ENCODE data around the gene ADGRG6. TPM values are rescaled to one million over a fixed set of nuclear protein-coding genes. Genes with fewer than 3 reads are reported as not detected.
"Not testable (repeated sequence)": the region's sequence is repeated elsewhere in the genome, so short reads cannot be mapped to it uniquely, and the experiment has no call there.

ADGRG6 gene
- polyA plus RNA-seq, 3 donors from 2014 or later, result 0.47 TPM; not detected in 2

DNA sequence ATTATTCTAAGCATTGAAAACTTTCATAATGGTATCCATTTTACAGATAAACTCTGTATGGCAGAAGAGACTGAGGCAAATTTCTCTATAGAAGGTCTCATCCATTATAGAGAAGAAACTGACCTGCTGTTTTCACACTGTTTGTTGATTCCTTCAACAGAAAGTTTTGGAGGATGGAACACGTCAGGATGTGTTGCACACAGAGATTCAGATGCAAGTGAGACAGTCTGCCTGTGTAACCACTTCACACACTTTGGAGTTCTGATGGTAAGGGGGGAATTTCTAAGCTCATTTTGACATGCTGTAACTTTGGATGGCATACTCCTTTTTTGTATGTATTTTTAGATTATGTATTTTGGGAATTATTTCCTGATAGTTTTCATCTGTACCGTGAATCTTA, 109.3 kb downstream of the ADGRG6 start:
- Mint-ChIP-seq H3K4me1 (no peaks in the 10 kb centered on the region), H3K4me3 (no peak overlapping the region), H3K36me3 (no peaks in the 10 kb centered on the region), H3K27ac (no peak overlapping the region), H3K9me3 (peaks cover 0 to 1% (median 0%) of the 10 kb centered on the region in 6 donors), H3K27me3 (ENCODE audit: low read depth in 3 of 3) (peaks cover 1 to 4% (median 3%) of the 10 kb centered on the region in 3 donors)
- no peak for DNase-seq

DNA sequence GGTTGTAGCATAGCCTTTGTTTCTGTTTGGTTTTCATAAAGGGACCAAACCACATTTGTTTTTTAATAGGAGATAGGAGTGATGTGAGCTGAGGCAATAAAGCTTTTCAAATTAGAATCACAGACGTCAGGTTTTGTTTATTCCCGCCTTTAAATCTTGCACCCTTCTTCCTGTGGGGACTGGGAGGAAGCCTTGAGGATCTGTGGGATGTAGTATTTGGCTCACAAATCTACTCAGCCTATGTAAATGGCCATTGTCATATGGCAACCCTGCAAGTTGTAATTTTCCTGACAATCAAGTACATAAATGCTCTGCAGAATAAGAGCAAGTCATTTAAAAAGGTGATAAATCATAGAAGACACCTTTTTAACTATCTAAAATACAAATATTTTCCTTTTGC, 110.4 kb downstream of the ADGRG6 start:
- Mint-ChIP-seq H3K4me1 (no peaks in the 10 kb centered on the region), H3K36me3 (no peaks in the 10 kb centered on the region), H3K4me3 (no peak overlapping the region), H3K27me3 (ENCODE audit: low read depth in 3 of 3) (peaks cover 1 to 5% (median 4%) of the 10 kb centered on the region in 3 donors), H3K27ac (no peak overlapping the region), H3K9me3 (peaks cover 0 to 1% (median 0%) of the 10 kb centered on the region in 6 donors)
- no peak for DNase-seq

DNA sequence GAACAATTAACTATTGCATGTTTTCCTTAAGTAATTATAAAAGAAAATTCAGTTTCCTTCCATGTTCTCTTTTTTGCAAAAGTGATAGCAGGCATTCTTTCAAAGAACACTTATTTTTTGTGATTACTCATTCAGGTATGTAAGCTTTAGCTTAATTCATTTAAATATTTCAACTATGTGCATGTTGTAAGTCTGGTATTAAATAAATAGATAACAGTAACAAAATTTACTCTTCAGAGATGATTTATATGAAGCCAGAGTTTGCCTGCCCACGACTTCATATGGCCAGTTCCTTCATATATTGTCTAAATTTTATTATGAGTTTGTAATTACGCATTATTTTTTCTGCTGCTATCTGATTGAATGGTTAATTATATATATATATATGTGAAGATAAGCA, 110.9 kb downstream of the ADGRG6 start:
- H3K4me3 Mint-ChIP-seq, result no peak overlapping the region
- peaks cover 1 to 5% (median 4%) of the 10 kb centered on the region in 3 donors for H3K27me3 Mint-ChIP-seq (ENCODE audit: low read depth in 3 of 3)
- no peaks in the 10 kb centered on the region for H3K4me1 Mint-ChIP-seq
- no peak overlapping the region for H3K27ac Mint-ChIP-seq
- H3K36me3 Mint-ChIP-seq, result no peaks in the 10 kb centered on the region
- H3K9me3 Mint-ChIP-seq, result peaks cover 0 to 1% (median 0%) of the 10 kb centered on the region in 6 donors
- no peak for DNase-seq

DNA sequence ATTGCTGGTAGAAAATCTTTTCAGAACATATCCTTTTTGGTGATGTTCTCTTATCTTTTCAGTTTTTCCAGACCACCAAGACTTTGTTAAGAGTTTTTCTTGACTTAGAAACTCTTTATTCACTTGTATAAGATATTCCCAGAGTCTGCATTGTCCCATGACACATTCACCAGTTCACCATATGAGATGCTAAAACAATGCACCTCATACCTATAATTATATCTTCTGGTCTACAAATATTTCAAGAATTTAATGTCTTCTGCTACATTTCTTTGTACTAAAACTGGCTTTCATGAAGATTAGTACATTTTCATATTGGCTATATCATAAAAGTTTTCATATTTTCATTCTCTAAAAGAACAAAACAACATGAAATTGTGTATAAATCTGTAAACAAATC, 111.3 kb downstream of the ADGRG6 start:
- no peaks in the 10 kb centered on the region for H3K4me1 Mint-ChIP-seq
- H3K9me3 Mint-ChIP-seq, result peaks cover 0 to 1% (median 0%) of the 10 kb centered on the region in 6 donors
- no peak for DNase-seq
- H3K36me3 Mint-ChIP-seq, result no peaks in the 10 kb centered on the region
- H3K27me3 Mint-ChIP-seq (ENCODE audit: low read depth in 3 of 3), result peaks cover 1 to 5% (median 4%) of the 10 kb centered on the region in 3 donors
- H3K4me3 Mint-ChIP-seq, result no peak overlapping the region
- H3K27ac Mint-ChIP-seq, result no peak overlapping the region

DNA sequence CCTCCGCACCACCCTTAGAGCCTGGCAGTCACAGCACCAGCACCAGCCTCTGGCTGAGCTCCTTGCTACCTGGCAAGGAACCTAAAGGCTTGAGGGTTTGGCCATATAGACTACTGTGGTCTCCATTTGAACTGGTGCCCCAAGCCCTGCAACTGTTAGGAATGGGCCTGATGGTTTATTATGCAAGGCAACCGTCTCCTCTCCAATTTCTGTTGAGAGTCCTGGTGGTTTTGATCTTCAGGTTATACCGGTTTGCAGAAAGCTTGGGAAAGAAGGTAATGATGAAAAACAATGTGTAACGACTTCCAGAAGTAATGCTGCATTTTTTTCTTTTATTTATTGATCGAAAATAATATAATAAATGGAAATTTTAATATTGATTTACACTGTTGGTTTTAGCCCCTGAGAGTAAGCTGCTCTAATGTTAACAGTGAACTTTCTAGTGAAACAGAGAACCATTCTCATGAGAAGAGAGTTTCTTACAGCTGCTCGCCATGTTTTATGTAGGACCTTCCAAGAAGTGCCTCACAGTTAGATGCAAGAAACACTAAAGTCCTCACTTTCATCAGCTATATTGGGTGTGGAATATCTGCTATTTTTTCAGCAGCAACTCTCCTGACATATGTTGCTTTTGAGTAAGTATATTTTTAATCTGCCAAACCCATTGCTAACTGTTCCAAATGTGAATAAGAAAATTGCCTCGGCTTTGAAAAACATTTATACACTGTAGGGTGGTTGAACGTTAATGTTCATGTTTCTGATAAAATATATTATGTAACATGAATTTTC, 112.8 kb downstream of the ADGRG6 start:
- Mint-ChIP-seq H3K9me3 (peaks cover 0 to 1% (median 0%) of the 10 kb centered on the region in 6 donors), H3K4me3 (no peak overlapping the region), H3K27ac (no peak overlapping the region), H3K4me1 (no peaks in the 10 kb centered on the region), H3K36me3 (no peaks in the 10 kb centered on the region), H3K27me3 (ENCODE audit: low read depth in 3 of 3) (peaks cover 1 to 4% (median 2%) of the 10 kb centered on the region in 3 donors)
- DNase-seq, result no peak

DNA sequence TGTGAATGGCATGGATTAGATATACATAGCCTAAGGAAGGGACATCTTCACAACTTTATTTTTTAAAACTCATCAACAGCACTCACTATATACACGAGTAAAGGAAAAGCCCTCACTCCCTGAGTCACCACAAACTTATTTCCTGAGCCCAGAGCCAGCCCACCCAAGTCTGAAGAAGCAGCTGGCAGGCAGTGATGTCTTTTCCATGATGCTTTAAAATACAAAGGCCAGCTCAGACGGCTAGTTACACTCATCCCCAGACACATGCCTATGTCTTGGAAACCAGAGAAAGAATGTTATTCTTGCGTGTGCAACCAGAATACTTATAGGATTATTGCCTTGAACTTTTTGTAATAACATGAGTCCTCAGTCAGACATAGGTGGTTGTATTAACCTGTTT, 114.4 kb downstream of the ADGRG6 start:
- Mint-ChIP-seq H3K4me1 (no peaks in the 10 kb centered on the region), H3K4me3 (no peak overlapping the region), H3K27ac (no peak overlapping the region), H3K9me3 (peaks cover 0 to 1% (median 0%) of the 10 kb centered on the region in 6 donors), H3K27me3 (ENCODE audit: low read depth in 3 of 3) (peaks cover 1 to 2% (median 2%) of the 10 kb centered on the region in 3 donors), H3K36me3 (no peaks in the 10 kb centered on the region)
- DNase-seq, result no peak

DNA sequence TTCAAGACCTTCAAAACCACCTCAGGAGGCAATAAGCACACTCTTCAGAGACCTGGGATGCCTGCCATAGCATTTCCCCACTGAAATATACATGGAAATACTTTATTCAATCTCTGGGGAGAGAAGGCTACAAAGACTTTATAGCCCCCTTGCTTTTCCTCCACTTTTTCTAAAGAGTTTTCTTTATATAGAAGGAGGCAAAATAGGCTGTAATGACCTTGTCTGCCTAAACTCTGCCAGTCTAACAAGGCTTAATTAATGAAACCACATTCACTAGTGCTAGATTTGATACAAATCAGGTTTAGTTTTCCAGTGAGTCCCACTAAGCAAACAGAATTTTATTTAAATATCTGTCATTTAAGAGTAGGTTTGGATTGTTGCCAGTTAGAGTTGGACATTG, 114.9 kb downstream of the ADGRG6 start:
- Mint-ChIP-seq H3K4me3 (no peak overlapping the region), H3K27me3 (ENCODE audit: low read depth in 3 of 3) (peaks cover 1 to 2% (median 2%) of the 10 kb centered on the region in 3 donors), H3K27ac (no peak overlapping the region), H3K36me3 (no peaks in the 10 kb centered on the region), H3K4me1 (no peaks in the 10 kb centered on the region), H3K9me3 (no peaks in the 10 kb centered on the region)
- DNase-seq, result no peak

DNA sequence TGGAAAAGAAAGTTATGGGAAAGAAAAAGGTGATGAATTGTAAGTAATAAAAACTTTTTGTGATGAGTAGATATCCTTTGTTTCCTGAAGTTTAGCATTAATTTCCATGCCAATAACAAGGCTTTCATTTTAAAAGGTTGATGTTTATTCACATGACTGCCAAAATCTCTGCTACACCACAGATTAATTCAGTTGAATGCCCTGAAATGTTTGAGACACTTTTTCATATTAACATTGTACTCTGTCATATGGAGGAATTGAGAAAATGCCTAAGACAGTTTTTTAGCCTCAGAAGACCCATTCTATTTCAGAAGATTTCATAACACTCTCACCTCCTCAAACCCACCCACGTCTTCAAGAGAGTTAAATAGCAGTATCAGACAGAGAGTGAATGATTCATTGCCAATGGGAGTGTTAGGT, 115.5 kb downstream of the ADGRG6 start:
- H3K36me3 Mint-ChIP-seq, result no peaks in the 10 kb centered on the region

DNA sequence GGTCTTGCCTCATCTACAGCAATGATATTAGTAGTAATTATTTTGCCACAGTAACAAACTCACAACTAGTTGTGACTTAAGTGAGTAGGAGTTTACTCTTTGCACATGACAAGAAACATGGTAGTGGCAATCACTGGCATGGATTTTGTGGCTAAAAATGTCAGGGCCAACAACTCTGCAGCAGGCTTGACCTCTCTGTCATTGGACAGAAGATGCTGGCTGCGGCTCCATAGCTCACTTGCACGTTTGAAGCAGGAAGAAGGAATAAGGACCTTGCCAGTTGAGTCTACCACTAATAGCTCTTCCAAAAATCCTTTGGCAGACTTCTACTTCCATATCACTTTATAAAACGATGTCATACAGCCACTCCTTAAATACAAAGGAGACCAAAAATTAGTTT, 117.3 kb downstream of the ADGRG6 start:
- H3K36me3 Mint-ChIP-seq, result no peaks in the 10 kb centered on the region
- no peak for DNase-seq
- H3K4me1 Mint-ChIP-seq, result no peaks in the 10 kb centered on the region
- peaks cover 0 to 2% (median 2%) of the 10 kb centered on the region in 3 donors for H3K27me3 Mint-ChIP-seq (ENCODE audit: low read depth in 3 of 3)
- no peak overlapping the region for H3K27ac Mint-ChIP-seq
- no peak overlapping the region for H3K4me3 Mint-ChIP-seq
- no peaks in the 10 kb centered on the region for H3K9me3 Mint-ChIP-seq

More for the DNA sequence above, 115.5 kb downstream of the ADGRG6 start:
- Mint-ChIP-seq H3K4me3 (no peak overlapping the region), H3K4me1 (no peaks in the 10 kb centered on the region), H3K27ac (no peak overlapping the region), H3K9me3 (no peaks in the 10 kb centered on the region), H3K27me3 (ENCODE audit: low read depth in 3 of 3) (peaks cover 1 to 2% (median 2%) of the 10 kb centered on the region in 3 donors)
- no peak for DNase-seq

DNA sequence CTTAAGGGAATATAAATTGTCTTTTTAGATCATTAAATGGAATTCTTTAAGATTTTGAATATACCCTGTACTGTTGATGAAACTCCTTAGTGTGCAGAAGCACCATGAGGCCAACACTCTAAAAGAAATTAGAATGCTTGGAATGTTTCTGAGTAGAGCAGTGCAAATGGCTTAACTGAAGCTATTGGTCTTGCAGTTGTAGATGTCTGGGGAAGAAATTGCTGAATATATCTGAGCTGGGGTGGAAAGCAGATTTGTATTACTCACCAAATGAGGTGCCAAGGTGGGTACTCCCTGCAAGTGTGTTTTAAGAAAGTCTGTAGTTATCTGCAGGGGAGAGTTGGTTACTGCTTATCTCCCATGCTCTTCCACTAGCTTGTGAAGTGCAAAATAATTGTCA, 119.0 kb downstream of the ADGRG6 start:
- H3K9me3 Mint-ChIP-seq, result peaks cover 0 to 5% (median 0%) of the 10 kb centered on the region in 6 donors
- H3K36me3 Mint-ChIP-seq, result no peaks in the 10 kb centered on the region
- no peaks in the 10 kb centered on the region for H3K4me1 Mint-ChIP-seq
- H3K27me3 Mint-ChIP-seq (ENCODE audit: low read depth in 3 of 3), result peaks cover 0 to 3% (median 2%) of the 10 kb centered on the region in 3 donors
- H3K4me3 Mint-ChIP-seq, result no peak overlapping the region
- no peak for DNase-seq
- H3K27ac Mint-ChIP-seq, result no peak overlapping the region

DNA sequence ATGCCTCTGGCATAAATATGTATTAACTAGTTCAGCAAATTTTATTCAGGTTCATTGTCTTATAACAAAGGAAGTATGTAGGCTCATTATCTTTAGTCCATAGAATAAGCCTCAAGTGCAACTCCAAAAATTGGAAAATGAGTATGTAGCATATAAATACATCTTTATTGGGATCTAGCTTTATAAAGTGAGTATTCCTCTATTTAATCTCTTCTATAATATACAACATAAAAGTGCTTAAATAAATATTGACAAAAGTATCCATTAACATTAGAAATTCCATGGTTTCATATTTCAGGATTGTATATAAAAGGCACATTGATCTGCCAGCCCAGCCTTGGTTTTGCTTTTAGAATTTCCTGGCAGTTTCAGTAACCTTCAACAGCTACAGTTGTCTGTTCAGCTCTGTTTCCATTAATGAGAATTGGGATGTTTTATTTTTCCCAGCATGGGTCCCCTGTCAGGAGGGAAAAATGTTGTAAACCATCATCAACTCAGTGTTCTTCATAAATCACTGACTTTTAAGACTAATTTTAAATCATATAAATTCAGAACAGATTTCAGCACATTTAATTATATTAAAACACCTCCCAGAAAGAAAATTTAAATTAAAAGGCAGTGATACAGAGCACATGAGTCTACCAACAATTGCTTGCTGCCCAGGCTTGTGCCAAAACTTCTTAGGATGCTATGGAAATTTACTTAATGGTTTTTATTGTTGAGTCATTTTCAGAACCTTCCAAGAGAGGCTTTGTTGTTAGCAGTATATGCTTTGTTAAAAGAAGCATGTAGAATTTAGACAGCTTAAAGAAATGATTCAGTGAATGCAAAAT, 119.7 kb downstream of the ADGRG6 start:
- peaks cover 0 to 5% (median 0%) of the 10 kb centered on the region in 6 donors for H3K9me3 Mint-ChIP-seq
- no peak overlapping the region for H3K27ac Mint-ChIP-seq

DNA sequence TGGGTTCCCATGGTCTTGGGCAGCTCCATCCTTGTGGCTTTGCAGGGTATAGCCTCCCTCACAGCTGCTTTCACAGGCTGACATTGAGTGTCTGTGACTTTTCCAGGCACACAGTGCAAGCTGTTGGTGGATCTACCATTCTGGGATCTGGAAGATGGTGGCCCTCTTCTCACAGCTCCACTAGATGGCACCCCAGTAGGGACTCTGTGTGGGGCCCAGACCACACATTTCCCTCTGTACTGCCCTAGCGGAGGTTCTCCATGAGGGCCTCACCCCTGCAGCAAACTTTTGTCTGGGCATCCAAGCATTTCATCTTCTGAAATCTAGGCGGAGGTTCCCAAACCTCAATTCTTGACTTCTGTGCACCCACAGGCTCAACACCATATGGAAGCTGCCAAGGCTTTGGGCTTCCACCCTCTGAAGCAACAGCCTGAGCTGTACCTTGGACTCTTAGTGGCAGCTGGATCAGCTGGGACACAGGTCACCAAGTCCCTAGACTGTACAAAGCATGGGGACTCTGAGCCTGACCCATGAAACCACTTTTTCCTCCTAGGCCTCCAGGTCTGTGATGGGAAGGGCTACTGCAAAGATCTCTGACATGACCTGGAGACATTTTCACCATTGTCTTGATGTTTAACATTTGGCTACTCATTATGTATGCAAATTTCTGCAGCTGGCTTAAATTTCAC, 124.8 kb downstream of the ADGRG6 start:
- not testable (repeated sequence) for H3K4me3 Mint-ChIP-seq; DNase-seq; H3K27ac Mint-ChIP-seq; H3K36me3 Mint-ChIP-seq; H3K27me3 Mint-ChIP-seq (ENCODE audit: low read depth in 3 of 3); H3K9me3 Mint-ChIP-seq; H3K4me1 Mint-ChIP-seq

More for the DNA sequence above, 119.7 kb downstream of the ADGRG6 start:
- Mint-ChIP-seq H3K4me1 (no peaks in the 10 kb centered on the region), H3K36me3 (no peaks in the 10 kb centered on the region), H3K27me3 (ENCODE audit: low read depth in 3 of 3) (peaks cover 0 to 2% (median 2%) of the 10 kb centered on the region in 3 donors), H3K4me3 (no peak overlapping the region)
- no peak for DNase-seq

DNA sequence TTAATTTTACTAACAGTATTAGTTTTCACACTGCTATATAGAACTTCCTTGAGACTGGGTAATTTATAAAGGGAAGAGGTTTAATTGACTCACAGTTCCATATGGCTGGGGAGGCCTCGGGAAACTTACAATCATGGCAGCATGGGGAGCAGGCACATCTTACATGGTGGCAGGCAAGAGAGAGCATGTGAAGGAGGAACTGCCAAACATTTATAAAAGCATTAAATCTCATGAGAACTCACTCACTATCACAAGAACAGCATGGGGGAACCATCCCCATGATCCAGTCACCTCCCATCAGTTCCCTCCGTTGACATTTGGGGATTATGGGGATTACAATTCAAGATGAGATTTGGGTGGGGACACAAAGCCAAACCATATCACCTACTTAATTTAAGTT, 126.7 kb downstream of the ADGRG6 start:
- not testable (repeated sequence) for DNase-seq; H3K4me3 Mint-ChIP-seq; H3K36me3 Mint-ChIP-seq; H3K27me3 Mint-ChIP-seq (ENCODE audit: low read depth in 3 of 3); H3K4me1 Mint-ChIP-seq; H3K27ac Mint-ChIP-seq; H3K9me3 Mint-ChIP-seq

DNA sequence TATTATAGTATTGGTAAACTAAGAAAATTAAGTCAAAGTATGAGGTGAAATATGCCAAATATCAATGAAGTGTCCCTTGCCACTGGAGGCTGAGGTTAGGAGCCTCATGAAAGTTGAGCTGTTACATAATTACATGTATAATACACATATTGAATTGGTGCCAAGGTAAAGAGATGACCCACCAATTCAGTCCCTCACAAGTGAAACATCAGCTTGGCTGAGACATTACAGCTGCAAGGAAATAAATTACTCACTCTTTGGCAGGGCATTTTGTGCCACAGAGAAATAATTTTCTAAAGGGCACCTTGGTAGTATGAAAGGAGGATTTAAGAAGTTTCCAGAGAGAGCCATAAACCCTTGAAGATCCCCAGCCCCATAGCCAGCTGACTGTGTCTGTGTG, 127.4 kb downstream of the ADGRG6 start:
- no peak for DNase-seq
- H3K36me3 Mint-ChIP-seq, result no peaks in the 10 kb centered on the region
- no peak overlapping the region for H3K4me3 Mint-ChIP-seq
- no peaks in the 10 kb centered on the region for H3K4me1 Mint-ChIP-seq
- H3K27ac Mint-ChIP-seq, result no peak overlapping the region
- peaks cover 0 to 6% (median 0%) of the 10 kb centered on the region in 3 donors for H3K27me3 Mint-ChIP-seq (ENCODE audit: low read depth in 3 of 3)
- H3K9me3 Mint-ChIP-seq, result peaks cover 0 to 5% (median 3%) of the 10 kb centered on the region in 6 donors
